T-helper 17 cell (primary cell): ENCODE results near the gene DIO3. TPM values are rescaled to one million over a fixed set of nuclear protein-coding genes. Genes with fewer than 3 reads are reported as not detected.

Experiments used
- ATAC-seq: fragments of 150-1000 bp; cut with Tn5 transposase; 2 replicates; pipeline ENCODE4 v1.10.0; 2021; ENCODE audit warnings: mild to moderate bottlenecking, moderate library complexity
- DNase-seq, 3 donors: peaks; one replicate each; pipeline versions ENCODE4 v3.0.0 to v3.0.0-alpha.2; 2020 to 2021
- H3K9me3 ChIP-seq: one replicate; pipeline ENCODE4 v1.7.0; 2013; ENCODE audit warnings: low read length, mild to moderate bottlenecking; ENCODE audit not compliant: control insufficient read depth, poor library complexity, severe bottlenecking
- H3K27ac Mint-ChIP-seq: one replicate; pipeline ENCODE4 v1.8.0; 2022; ENCODE audit warnings: mild to moderate bottlenecking, moderate library complexity, mixed read lengths
- H3K27me3 Mint-ChIP-seq: one replicate; pipeline ENCODE4 v1.8.0; 2022; ENCODE audit warnings: mixed read lengths
- H3K36me3 Mint-ChIP-seq: one replicate; pipeline ENCODE4 v1.8.0; 2022; ENCODE audit warnings: low read depth, mixed read lengths
- H3K4me1 Mint-ChIP-seq: one replicate; pipeline ENCODE4 v1.8.0; 2022; ENCODE audit warnings: mild to moderate bottlenecking, mixed read lengths
- H3K4me3 Mint-ChIP-seq: one replicate; pipeline ENCODE4 v1.8.0; 2022; ENCODE audit warnings: mild to moderate bottlenecking, moderate library complexity, mixed read lengths
- total RNA-seq, 4 donors: library from RNA in 2 of 4; stranded (reverse) in 2 of 4; gene quantifications; one replicate each; pipeline ENCODE4 v1.2.3 and lab custom pipeline; 2022 to 2026

Gene DIO3
- total RNA-seq, 2 donors from 2014 or later = not detected

- DNase-seq (no peak), ATAC-seq (no peak)
- Mint-ChIP-seq H3K4me1 (no peaks in the 10 kb centered on the region), H3K4me3 (no peak overlapping the region), H3K27me3 (peaks cover 23% of the 10 kb centered on the region), H3K36me3 (no peaks in the 10 kb centered on the region), H3K27ac (no peak overlapping the region)
- H3K9me3 ChIP-seq = no peaks in the 10 kb centered on the region
Observed at GRCh38 chr14:101585211-101585610, 23.9 kb downstream of the DIO3 start.

- no peak for DNase-seq
- H3K27me3 Mint-ChIP-seq = peaks cover 7% of the 10 kb centered on the region
- no peak overlapping the region for H3K4me3 Mint-ChIP-seq
- no peaks in the 10 kb centered on the region for H3K9me3 ChIP-seq
- no peak for ATAC-seq
- H3K36me3 Mint-ChIP-seq = no peaks in the 10 kb centered on the region
- no peaks in the 10 kb centered on the region for H3K4me1 Mint-ChIP-seq
- H3K27ac Mint-ChIP-seq = no peak overlapping the region
Observed at GRCh38 chr14:101586531-101587430, 25.5 kb downstream of the DIO3 start.

GRCh38 chr14:101587441-101587911 is 26.2 kb downstream of the DIO3 start:
- no peaks in the 10 kb centered on the region for H3K9me3 ChIP-seq
- Mint-ChIP-seq H3K27ac (no peak overlapping the region), H3K4me1 (no peaks in the 10 kb centered on the region), H3K27me3 (peaks cover 6% of the 10 kb centered on the region), H3K4me3 (no peak overlapping the region), H3K36me3 (no peaks in the 10 kb centered on the region)
- no peak for DNase-seq
- ATAC-seq = no peak

- DNase-seq = no peak
Observed at GRCh38 chr14:101588286-101588975, 27.1 kb downstream of the DIO3 start.

GRCh38 chr14:101588990-101589389 is 27.7 kb downstream of the DIO3 start:
- H3K27ac Mint-ChIP-seq = no peak overlapping the region
- H3K9me3 ChIP-seq = no peaks in the 10 kb centered on the region
- H3K4me3 Mint-ChIP-seq = no peak overlapping the region
- no peaks in the 10 kb centered on the region for H3K4me1 Mint-ChIP-seq
- no peak for ATAC-seq
- H3K27me3 Mint-ChIP-seq = no peaks in the 10 kb centered on the region
- no peak for DNase-seq
- no peaks in the 10 kb centered on the region for H3K36me3 Mint-ChIP-seq

More at GRCh38 chr14:101588286-101588975, 27.1 kb downstream of the DIO3 start:
- ATAC-seq = no peak
- Mint-ChIP-seq H3K27ac (no peak overlapping the region), H3K36me3 (no peaks in the 10 kb centered on the region), H3K4me1 (no peaks in the 10 kb centered on the region), H3K4me3 (no peak overlapping the region), H3K27me3 (peaks cover 3% of the 10 kb centered on the region)
- H3K9me3 ChIP-seq = no peaks in the 10 kb centered on the region

GRCh38 chr14:101589486-101590015 is 28.3 kb downstream of the DIO3 start:
- no peaks in the 10 kb centered on the region for H3K36me3 Mint-ChIP-seq
- H3K4me3 Mint-ChIP-seq = no peak overlapping the region
- no peak for DNase-seq
- H3K27ac Mint-ChIP-seq = no peak overlapping the region
- no peaks in the 10 kb centered on the region for H3K27me3 Mint-ChIP-seq
- ATAC-seq = no peak
- no peaks in the 10 kb centered on the region for H3K9me3 ChIP-seq
- H3K4me1 Mint-ChIP-seq = no peaks in the 10 kb centered on the region

GRCh38 chr14:101590062-101590461 is 28.8 kb downstream of the DIO3 start:
- Mint-ChIP-seq H3K36me3 (no peaks in the 10 kb centered on the region), H3K4me3 (no peak overlapping the region), H3K27me3 (no peaks in the 10 kb centered on the region), H3K27ac (no peak overlapping the region), H3K4me1 (no peaks in the 10 kb centered on the region)
- no peaks in the 10 kb centered on the region for H3K9me3 ChIP-seq
- DNase-seq = no peak
- no peak for ATAC-seq

- no peak for ATAC-seq
- Mint-ChIP-seq H3K4me3 (no peak overlapping the region), H3K27me3 (no peaks in the 10 kb centered on the region), H3K27ac (no peak overlapping the region), H3K4me1 (no peaks in the 10 kb centered on the region), H3K36me3 (no peaks in the 10 kb centered on the region)
- no peak for DNase-seq
- no peaks in the 10 kb centered on the region for H3K9me3 ChIP-seq
Observed at GRCh38 chr14:101590616-101591015, 29.3 kb downstream of the DIO3 start.

GRCh38 chr14:101591121-101591520 is 29.8 kb downstream of the DIO3 start:
- Mint-ChIP-seq H3K27me3 (no peaks in the 10 kb centered on the region), H3K4me3 (no peak overlapping the region), H3K4me1 (peaks cover 5% of the 10 kb centered on the region), H3K27ac (no peak overlapping the region), H3K36me3 (no peaks in the 10 kb centered on the region)
- ATAC-seq = no peak
- no peak for DNase-seq
- H3K9me3 ChIP-seq = no peaks in the 10 kb centered on the region

- Mint-ChIP-seq H3K36me3 (no peaks in the 10 kb centered on the region), H3K27ac (no peak overlapping the region), H3K27me3 (no peaks in the 10 kb centered on the region), H3K4me3 (no peak overlapping the region), H3K4me1 (peaks cover 9% of the 10 kb centered on the region)
- DNase-seq (no peak), ATAC-seq (no peak)
- no peaks in the 10 kb centered on the region for H3K9me3 ChIP-seq
Observed at GRCh38 chr14:101591582-101591981, 30.3 kb downstream of the DIO3 start.

- H3K4me1 Mint-ChIP-seq = peaks cover 23% of the 10 kb centered on the region
- ATAC-seq (no peak), DNase-seq (no peak)
- H3K4me3 Mint-ChIP-seq = no peak overlapping the region
- H3K9me3 ChIP-seq = no peaks in the 10 kb centered on the region
- no peaks in the 10 kb centered on the region for H3K27me3 Mint-ChIP-seq
- no peak overlapping the region for H3K27ac Mint-ChIP-seq
- H3K36me3 Mint-ChIP-seq = peaks cover 3% of the 10 kb centered on the region
Observed at GRCh38 chr14:101593411-101594238, 32.3 kb downstream of the DIO3 start.

GRCh38 chr14:101594511-101595148 is 33.3 kb downstream of the DIO3 start:
- no peaks in the 10 kb centered on the region for H3K9me3 ChIP-seq
- Mint-ChIP-seq H3K36me3 (peaks cover 3% of the 10 kb centered on the region), H3K4me3 (no peak overlapping the region), H3K4me1 (peaks cover 26% of the 10 kb centered on the region), H3K27ac (no peak overlapping the region), H3K27me3 (no peaks in the 10 kb centered on the region)
- ATAC-seq (no peak), DNase-seq (no peak)
